ENCODE measurements around the gene RAB11FIP5. TPM values are rescaled to one million over a fixed set of nuclear protein-coding genes. Genes with fewer than 3 reads are reported as not detected.

Gene RAB11FIP5
- total RNA-seq, 1 experiment from 2014 or later = 12.9 TPM

DNA sequence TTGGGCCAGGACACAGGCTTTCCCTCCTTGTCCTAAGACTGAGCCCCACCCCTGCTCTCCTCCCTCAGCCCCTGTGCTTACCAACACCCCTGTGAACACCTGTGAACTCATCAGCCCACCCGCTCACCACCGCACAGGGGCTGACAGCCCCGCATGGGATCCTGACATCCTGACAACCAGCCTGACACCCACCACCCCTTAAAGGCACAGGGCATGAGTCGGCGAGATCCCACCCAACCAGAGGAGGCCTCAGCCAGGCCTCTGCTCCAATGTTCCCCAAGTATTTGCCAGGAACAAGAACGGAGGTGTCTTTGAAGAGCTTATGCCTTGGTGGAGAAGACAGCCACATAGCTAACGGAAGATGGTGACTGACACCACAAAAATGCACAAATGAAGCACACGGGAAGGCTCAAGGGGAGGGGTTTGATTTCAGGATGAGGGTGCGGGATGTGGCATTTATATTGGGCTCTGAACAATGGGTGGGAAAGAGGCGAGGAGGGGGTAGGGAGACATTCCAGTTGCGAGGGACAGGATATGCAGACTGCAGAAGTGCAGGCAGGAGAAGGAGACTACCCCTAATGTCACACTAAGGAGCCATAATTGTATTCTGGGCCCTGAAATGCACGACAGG is 11.0 kb downstream of the RAB11FIP5 start:
- Histone ChIP-seq H3K27me3 (replicated peaks; ENCODE audit: insufficient read depth, low read depth, low read length, poor library complexity) (no peaks in the 10 kb centered on the region), H3K4me1 (ENCODE audit: insufficient read depth, low read length, poor library complexity, severe bottlenecking) (no peaks in the 10 kb centered on the region), H3K36me3 (ENCODE audit: insufficient read depth, low read length, poor library complexity, severe bottlenecking) (no peaks in the 10 kb centered on the region), H3K4me3 (ENCODE audit: low read depth, low read length, poor library complexity, severe bottlenecking) (no peak overlapping the region), H3K27ac (ENCODE audit: low read depth, low read length, poor library complexity, severe bottlenecking) (no peak overlapping the region), H3K9me3 (ENCODE audit: low read depth, low read length, poor library complexity, severe bottlenecking) (no peaks in the 10 kb centered on the region)
- BruUV-seq (replicated peaks) = no TSS peak
- POLR2A ChIA-PET (ENCODE audit: low non-redundant PET) = no interaction called here
- CTCF ChIA-PET = no interaction called here
- intact Hi-C loops (cut with micrococcal nuclease; ENCODE audit: unreplicated experiment) = no loop called here
- DNase-seq (ENCODE audit: low spot score) = no peak
- no peak for TF ChIP-seq EZH2 (IDR thresholded peaks at IDR 0.05; ENCODE audit: borderline replicate concordance, low read depth, low read length, poor library complexity, severe bottlenecking)
- TF ChIP-seq, protein P1, sequence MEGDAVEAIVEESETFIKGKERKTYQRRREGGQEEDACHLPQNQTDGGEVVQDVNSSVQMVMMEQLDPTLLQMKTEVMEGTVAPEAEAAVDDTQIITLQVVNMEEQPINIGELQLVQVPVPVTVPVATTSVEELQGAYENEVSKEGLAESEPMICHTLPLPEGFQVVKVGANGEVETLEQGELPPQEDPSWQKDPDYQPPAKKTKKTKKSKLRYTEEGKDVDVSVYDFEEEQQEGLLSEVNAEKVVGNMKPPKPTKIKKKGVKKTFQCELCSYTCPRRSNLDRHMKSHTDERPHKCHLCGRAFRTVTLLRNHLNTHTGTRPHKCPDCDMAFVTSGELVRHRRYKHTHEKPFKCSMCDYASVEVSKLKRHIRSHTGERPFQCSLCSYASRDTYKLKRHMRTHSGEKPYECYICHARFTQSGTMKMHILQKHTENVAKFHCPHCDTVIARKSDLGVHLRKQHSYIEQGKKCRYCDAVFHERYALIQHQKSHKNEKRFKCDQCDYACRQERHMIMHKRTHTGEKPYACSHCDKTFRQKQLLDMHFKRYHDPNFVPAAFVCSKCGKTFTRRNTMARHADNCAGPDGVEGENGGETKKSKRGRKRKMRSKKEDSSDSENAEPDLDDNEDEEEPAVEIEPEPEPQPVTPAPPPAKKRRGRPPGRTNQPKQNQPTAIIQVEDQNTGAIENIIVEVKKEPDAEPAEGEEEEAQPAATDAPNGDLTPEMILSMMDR (conservative IDR thresholded peaks at IDR 0.05; ENCODE audit: low read depth, low read length) = no peak

GRCh38 chr2:73100956-73101355 is 11.8 kb downstream of the RAB11FIP5 start:
- Histone ChIP-seq H3K27ac (ENCODE audit: low read depth, low read length, poor library complexity, severe bottlenecking) (no peak overlapping the region), H3K27me3 (replicated peaks; ENCODE audit: insufficient read depth, low read depth, low read length, poor library complexity) (no peaks in the 10 kb centered on the region), H3K4me1 (ENCODE audit: insufficient read depth, low read length, poor library complexity, severe bottlenecking) (no peaks in the 10 kb centered on the region), H3K9me3 (ENCODE audit: low read depth, low read length, poor library complexity, severe bottlenecking) (no peaks in the 10 kb centered on the region), H3K36me3 (ENCODE audit: insufficient read depth, low read length, poor library complexity, severe bottlenecking) (no peaks in the 10 kb centered on the region), H3K4me3 (ENCODE audit: low read depth, low read length, poor library complexity, severe bottlenecking) (no peak overlapping the region)
- TF ChIP-seq, protein P1 (conservative IDR thresholded peaks at IDR 0.05; ENCODE audit: low read depth, low read length) = no peak
- no peak for TF ChIP-seq EZH2 (IDR thresholded peaks at IDR 0.05; ENCODE audit: borderline replicate concordance, low read depth, low read length, poor library complexity, severe bottlenecking)
- CTCF ChIA-PET = no interaction called here
- no TSS peak for BruUV-seq (replicated peaks)
- POLR2A ChIA-PET (ENCODE audit: low non-redundant PET) = no interaction called here
- no peak for DNase-seq (ENCODE audit: low spot score)
- intact Hi-C loops (cut with micrococcal nuclease; ENCODE audit: unreplicated experiment) = no loop called here

DNA sequence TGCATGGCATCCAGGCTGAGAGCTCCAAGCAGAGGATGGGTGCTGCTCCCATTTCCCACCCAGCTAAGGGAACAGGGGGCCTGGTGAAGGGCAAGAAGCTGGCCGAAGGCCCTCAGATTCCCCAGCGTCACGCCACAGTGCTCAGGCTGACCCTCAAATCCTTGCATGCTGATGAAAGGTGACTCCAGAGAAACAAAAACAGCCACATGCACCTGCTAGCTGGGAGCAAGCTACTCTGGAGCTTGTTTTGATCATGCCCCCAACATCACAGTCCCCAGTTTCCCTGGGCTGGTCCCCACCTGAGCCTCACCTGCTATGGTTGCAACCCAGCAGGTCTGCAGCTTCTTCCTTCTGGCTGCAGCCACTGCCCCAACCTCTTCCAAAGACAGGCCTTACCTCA is 13.3 kb downstream of the RAB11FIP5 start:
- H3K36me3 ChIP-seq (ENCODE audit: insufficient read depth, low read length, poor library complexity, severe bottlenecking) = no peaks in the 10 kb centered on the region
- no peaks in the 10 kb centered on the region for H3K27me3 ChIP-seq (replicated peaks; ENCODE audit: insufficient read depth, low read depth, low read length, poor library complexity)
- CTCF ChIA-PET = no interaction called here
- H3K4me3 ChIP-seq (ENCODE audit: low read depth, low read length, poor library complexity, severe bottlenecking) = no peak overlapping the region
- TF ChIP-seq, protein P1 (conservative IDR thresholded peaks at IDR 0.05; ENCODE audit: low read depth, low read length) = no peak
- TF ChIP-seq EZH2 (IDR thresholded peaks at IDR 0.05; ENCODE audit: borderline replicate concordance, low read depth, low read length, poor library complexity, severe bottlenecking) = no peak
- no peaks in the 10 kb centered on the region for H3K9me3 ChIP-seq (ENCODE audit: low read depth, low read length, poor library complexity, severe bottlenecking)
- POLR2A ChIA-PET (ENCODE audit: low non-redundant PET) = no interaction called here
- DNase-seq (ENCODE audit: low spot score) = no peak
- BruUV-seq (replicated peaks) = no TSS peak
- intact Hi-C loops (cut with micrococcal nuclease; ENCODE audit: unreplicated experiment) = no loop called here
- no peak overlapping the region for H3K27ac ChIP-seq (ENCODE audit: low read depth, low read length, poor library complexity, severe bottlenecking)
- no peaks in the 10 kb centered on the region for H3K4me1 ChIP-seq (ENCODE audit: insufficient read depth, low read length, poor library complexity, severe bottlenecking)
